GM21528 (cell line): Measurements from ENCODE around the gene MACF1.
"Not testable (repeated sequence)": the region's sequence is repeated elsewhere in the genome, so short reads cannot be mapped to it uniquely, and the experiment has no call there.

Source experiments
- ATAC-seq: cut with Tn5 transposase; IDR thresholded peaks from one replicate; pipeline ENCODE4 v1.9.1; 2021; ENCODE audit warnings: mild to moderate bottlenecking, moderate library complexity; ENCODE audit not compliant: unreplicated experiment, low FRiP score

MACF1 gene

GRCh38 chr1:39204441-39205081 is at the start of gene MACF1:
Gene MACF1, plus strand, starts transcription at chr1:39204695. Its CDS starts 328 bp downstream, at chr1:39205023.
- ATAC-seq = no peak

DNA sequence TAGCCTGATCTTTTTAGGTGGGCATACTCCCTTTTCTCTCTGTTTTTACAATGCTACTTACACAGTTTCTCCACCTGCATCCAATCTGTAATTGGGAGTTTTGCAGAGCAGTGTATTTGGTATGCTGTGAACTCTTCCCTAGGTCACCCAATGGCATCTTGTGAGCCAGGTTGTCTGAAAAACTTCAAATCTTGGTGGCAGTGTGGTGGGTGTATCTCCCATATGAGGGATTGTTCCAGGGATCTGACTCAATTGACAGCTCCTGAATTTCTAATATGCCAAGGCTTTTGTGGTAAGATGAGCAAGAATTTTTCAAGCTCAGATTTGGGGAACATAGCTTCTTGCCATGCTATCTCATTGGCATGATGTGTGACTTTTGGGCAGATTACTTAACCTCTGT is 47.2 kb upstream of the MACF1 start:
- ATAC-seq = no peak

DNA sequence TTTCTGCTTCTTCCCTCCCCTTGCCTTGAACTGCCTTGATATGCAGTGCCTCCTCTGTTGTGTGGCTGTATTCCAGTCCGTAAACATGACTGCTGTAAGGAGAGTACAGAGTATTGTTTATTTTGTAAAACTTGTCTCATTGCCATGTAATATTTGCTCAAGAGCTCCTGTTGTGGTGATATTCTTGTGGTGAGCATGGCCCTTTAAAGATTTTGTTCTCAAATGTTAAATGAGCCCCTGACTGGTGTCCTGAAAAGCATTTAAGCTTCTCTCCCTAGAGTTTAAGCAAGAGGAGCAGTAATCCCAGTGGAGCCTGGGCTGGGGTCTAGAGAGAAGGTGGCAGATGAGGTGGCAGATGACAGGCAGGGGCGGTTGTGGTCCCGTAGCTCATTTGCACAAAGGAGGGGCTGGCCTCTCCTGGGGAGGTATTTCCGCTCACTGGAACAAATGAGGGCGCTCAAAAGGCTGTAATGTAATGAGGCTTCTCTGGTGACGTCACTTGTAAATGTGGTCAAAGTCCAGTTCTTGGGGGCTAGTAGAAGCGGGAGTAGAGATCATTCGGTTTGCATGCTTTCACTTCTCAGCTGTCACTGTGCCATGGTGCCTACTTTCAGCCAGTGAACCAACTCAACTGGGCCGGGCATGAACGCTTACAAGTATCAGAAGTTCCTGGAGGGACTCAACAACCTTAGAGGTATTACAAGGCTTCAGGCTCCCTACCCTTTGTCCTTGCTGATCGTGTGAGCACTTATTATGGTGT is 46.0 kb upstream of the MACF1 start:
- no peak for ATAC-seq

- ATAC-seq = no peak
These were observed 45.1 kb upstream of the MACF1 start for GRCh38 chr1:39159224-39160036.

- ATAC-seq = no peak
These were observed 43.8 kb upstream of the MACF1 start for GRCh38 chr1:39160703-39161102.

GRCh38 chr1:39161811-39162210 is 42.7 kb upstream of the MACF1 start:
- not testable (repeated sequence) for ATAC-seq

DNA sequence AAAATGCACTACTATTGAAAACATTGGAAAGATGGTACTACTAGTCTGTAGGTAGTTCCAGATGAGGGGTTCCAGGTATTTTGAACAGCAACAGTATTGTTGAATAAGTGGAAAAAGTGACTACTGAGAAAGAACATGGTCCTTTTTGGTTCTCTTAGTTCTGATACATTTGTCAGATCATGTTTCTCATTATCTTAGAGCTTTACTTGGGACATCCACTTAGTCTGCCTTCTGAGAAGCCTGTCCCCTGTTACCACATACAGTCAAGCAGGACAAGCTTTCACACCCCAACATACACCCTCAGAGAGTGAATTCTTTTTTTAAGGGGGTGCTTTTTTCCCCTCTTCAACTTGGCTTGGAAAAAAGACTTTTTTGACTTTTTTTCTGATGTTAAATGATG is 41.0 kb upstream of the MACF1 start:
- ATAC-seq = no peak

DNA sequence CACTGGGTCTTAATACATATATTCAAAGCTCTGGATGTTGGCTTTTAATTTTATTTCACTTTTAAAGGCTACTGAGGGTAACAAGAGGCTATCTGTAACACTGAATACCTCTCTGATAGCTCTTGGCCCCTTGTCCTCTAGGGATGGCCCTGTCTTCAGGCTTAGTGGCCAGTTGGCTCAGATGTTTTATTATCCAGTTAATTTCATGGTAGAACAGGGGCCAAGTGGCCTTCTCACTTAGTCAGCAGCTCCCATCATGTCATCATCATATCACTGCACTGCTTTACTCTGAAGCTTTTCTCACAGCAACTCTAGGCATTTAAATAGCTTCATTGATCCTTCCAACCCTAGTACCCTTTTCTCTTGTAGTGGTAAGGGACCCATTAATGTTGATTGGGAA is 40.2 kb upstream of the MACF1 start:
- no peak for ATAC-seq

- ATAC-seq = no peak
These were observed 39.4 kb upstream of the MACF1 start for GRCh38 chr1:39165049-39165448.

DNA sequence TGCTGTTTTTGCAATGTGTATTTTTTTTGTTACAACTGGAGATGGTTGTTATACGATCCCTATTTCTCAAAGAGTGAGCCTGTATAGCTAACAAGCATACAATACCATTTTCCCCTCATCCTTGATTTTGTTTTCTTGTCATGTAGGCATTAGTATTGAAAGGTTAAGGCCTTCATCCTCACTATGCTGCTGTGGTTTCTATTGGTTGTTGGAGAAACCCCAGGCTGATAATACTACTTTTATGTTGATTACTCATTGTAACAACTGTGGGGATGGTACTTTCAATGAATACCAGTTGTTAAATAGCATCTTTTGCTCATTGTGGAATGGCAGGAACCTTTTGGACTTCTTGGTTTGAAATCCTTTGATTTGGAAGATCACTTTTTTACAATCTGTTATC is 39.0 kb upstream of the MACF1 start:
- ATAC-seq = no peak

GRCh38 chr1:39167632-39168209 is 36.8 kb upstream of the MACF1 start:
- no peak for ATAC-seq

DNA sequence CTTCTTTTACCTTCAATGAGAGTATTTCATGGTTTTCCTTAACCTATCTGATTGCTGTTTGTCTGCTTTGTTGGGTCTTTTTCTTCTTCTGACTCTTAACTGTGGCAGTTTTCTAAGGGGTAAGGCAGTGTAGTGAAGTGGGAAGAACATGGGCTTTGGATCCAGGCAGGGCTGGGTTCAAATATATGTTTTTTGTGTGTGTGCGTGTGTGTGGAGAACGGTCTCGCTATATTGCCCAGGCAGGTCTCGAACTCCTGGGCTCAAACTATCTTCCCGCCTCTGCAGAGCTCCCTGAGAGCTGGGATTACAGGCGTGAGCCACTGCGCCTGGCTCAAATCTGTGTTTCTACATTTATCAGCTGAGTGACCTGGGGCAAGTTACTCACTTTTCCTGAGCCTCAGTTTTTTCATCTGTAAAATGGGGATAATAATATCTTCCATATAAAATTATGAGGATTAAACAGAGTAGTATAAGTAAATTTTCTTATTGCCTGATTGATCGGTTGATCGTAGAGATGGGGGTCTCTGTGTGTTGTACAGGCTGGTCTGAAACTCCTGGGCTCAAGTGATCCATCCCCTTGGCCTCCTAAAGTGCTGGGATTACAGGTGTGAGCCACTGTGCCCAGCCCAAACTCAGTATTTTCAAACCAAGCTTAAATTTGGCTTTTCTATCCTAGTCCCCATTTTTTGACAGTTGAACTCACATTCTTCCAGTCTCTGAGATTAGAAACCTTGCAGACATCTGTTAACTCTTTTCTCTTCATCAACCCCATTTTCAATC is 36.0 kb upstream of the MACF1 start:
- ATAC-seq = no peak

DNA sequence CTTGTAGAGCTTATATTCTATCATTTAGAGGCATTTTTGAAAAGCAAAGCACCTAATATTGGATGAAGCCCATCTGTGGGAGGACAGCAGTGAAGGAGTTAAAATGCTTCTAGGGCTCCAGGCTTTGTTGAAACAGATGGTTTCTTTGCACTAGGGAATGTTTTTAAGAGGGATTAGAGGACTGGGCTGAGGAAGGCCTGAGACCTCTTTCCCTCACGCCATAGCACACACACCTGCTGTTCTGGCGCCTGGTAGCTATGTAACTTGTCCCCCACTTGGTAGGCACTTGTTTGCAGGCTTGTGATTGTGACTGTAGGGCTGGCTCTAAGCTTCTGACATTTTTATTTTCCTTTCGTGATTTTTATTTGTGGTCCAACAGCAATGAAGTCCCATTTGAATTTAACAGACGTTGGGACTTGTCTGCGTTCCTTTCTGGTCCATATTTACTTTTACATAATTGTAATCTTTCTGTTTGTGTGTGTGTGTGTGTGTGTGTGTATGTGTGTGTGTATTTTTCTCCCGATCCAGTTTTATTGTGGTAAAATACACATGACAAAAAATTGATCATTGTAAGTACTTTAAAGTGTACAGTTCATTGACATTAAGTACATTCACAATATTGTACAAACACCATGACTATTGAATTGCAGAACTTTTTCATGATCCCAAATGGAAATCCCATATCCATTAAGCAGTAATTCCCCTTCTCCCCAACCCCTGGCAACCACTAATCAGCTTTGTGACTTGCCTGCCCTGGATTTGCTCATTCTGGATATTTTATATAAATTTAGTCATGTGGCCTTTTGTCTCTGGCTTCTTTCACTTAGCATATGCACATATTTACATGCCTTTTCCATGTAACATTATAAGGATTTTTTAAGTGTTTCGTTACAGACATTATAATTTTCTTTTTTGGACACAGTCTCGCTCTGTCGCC is 33.5 kb upstream of the MACF1 start:
- no peak for ATAC-seq

DNA sequence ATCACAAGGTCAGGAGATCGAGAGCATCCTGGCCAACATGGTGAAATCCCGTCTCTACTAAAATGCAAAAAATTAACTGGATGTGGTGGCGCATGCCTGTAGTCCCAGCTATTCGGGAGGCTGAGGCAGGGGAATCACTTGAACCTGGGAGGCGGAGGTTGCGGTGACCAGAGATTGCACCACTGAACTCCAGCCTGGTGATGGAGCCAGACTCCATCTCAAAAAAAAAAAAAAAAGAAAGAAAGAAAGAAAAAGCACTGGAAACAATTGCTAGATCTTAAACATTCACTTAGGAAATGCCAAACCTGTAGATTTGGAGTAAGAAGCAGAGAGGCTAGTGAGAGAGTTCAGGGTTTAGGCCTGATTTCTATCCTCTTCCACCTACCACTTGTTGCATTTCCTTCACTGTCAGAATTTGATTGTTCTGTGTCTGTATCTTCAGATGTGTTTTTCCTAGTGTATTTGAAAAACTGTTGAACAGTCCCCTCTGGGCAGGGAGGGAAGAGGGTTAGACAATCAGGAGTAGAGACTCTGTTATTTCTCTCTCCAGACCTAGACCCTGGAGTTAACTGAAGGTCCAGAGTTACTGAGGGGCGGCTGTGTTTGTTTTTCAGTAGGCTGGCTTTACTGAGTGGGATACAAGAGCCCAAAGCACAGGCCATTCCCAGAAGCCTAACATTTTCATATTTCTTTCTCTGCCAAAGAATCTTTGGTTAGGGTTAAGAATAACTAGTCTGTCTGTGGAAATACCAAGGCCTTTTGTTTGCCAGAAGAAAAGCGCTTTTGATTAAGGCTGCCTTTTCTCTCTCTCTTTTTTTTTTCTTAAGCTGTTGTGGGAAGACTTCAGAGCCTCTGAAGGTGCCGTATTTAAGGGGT is 31.1 kb upstream of the MACF1 start:
- no peak for ATAC-seq

DNA sequence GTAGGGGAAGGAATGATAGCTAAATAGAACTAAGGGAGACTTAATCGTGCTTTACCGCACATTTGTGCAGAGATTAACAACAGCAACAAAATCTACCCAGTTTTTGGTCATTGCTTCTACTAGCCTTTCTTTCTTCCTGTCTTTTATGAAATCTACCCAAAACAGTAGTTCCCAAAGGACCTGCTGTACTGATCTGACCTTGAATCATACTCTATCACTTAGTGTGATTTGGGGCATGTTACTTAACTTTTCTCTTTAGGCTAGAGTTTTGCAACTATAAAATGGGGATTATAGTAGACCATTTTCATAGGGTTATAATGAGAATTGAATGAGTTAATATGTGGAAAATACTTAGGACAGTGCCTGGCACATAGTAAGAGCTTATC is 30.5 kb upstream of the MACF1 start:
- no peak for ATAC-seq

GRCh38 chr1:39174390-39175081 is 30.0 kb upstream of the MACF1 start:
- ATAC-seq = no peak

GRCh38 chr1:39177706-39178105 is 26.8 kb upstream of the MACF1 start:
- ATAC-seq = no peak
